HepG2 (cell line): ENCODE results near the gene ADARB2. TPM values are rescaled to one million over a fixed set of nuclear protein-coding genes. Genes with fewer than 3 reads are reported as not detected.

Experiments used
- ATAC-seq: fragments of 200-7000 bp; cut with Tn5 transposase; 3 replicates; pipeline ENCODE4 v1.9.1; 2020; ENCODE audit warnings: mild to moderate bottlenecking, moderate library complexity
- BruUV-seq: library from RNA; stranded (reverse); fragments of 400-500 nt; replicated peaks from 2 replicates; lab custom pipeline; 2021; lab: Mats Ljungman, UMichigan
- CTCF ChIA-PET: fragments of 300-600 bp; formaldehyde crosslinking; extraction: SDS; loops from one replicate; lab custom pipeline; 2021; ENCODE audit warnings: low total read pairs, inconsistent platforms, low intra/inter-chr PET ratio; lab: Yijun Ruan, JAX
- POLR2A ChIA-PET: fragments of 350-600 bp; sonication (Branson Sonifier 250); formaldehyde crosslinking; loops from one replicate; lab custom pipeline; 2020; ENCODE audit warnings: antibody characterized with exemption, inconsistent platforms; lab: Yijun Ruan, JAX
- DNase-seq: peaks from one replicate; pipeline ENCODE4 v3.0.0-alpha.2; 2015; ENCODE audit warnings: low spot score
- FAIRE-seq: peaks from 3 replicates; lab custom pipeline; 2011; peaks lifted over from hg19 to GRCh38; lab: Jason Lieb, UNC
- H2AFZ ChIP-seq: one replicate; pipeline ENCODE4 v1.6.1; 2011; ENCODE audit warnings: low read length, inconsistent platforms
- H3K27ac ChIP-seq: fragments of 300-600 bp; 3 replicates; pipeline ENCODE4 v1.8.0; 2011; ENCODE audit warnings: mixed run types, mild to moderate bottlenecking, mixed read lengths, low read length, inconsistent platforms; ENCODE audit not compliant: insufficient read depth; ENCODE audit errors: extremely low read length
- H3K27me3 ChIP-seq, 2 experiments: fragments of 200-600 bp in 1 of 2; 2 replicates in 1 of 2; 3 replicates in 1 of 2; pipeline versions ENCODE4 v1.6.0 to v1.8.0; 2011; ENCODE audit warnings: low read length in 2 of 2, mild to moderate bottlenecking in 2 of 2, moderate library complexity in 2 of 2, inconsistent platforms in 1 of 2; ENCODE audit not compliant: insufficient read depth in 2 of 2, control insufficient read depth in 1 of 2
- H3K36me3 ChIP-seq, 2 experiments: fragments of 200-600 bp in 1 of 2; replicated peaks in 1 of 2; 2 replicates in 1 of 2; 3 replicates in 1 of 2; pipeline versions ENCODE4 v1.5.1 to v1.8.0; 2011; ENCODE audit warnings: low read length in 2 of 2, inconsistent platforms in 1 of 2; ENCODE audit not compliant: insufficient read depth in 2 of 2, control insufficient read depth in 1 of 2
- H3K4me1 ChIP-seq: 2 replicates; pipeline ENCODE4 v1.5.1; 2012; ENCODE audit warnings: low read length, inconsistent platforms; ENCODE audit not compliant: insufficient read depth
- H3K4me2 ChIP-seq: 2 replicates; pipeline ENCODE4 v1.6.0; 2011; ENCODE audit warnings: low read depth, low read length, inconsistent platforms
- H3K4me3 ChIP-seq, 3 experiments: fragments of 200-600 bp in 1 of 3; sonication (generic), shearing (Covaris generic) in 1 of 3; replicated peaks in 1 of 3; 2 replicates each; pipeline ENCODE4 v1.5.1; 2011 to 2016; ENCODE audit warnings: low read length in 3 of 3, inconsistent platforms in 2 of 3, low read depth in 2 of 3, mild to moderate bottlenecking in 2 of 3, control low read depth in 1 of 3, mixed read lengths in 1 of 3; ENCODE audit not compliant: insufficient read depth in 1 of 3
- H3K79me2 ChIP-seq: one replicate; pipeline ENCODE4 v1.6.1; 2011; ENCODE audit warnings: low read length, inconsistent platforms; ENCODE audit not compliant: insufficient read depth
- H3K9ac ChIP-seq: 2 replicates; pipeline ENCODE4 v1.6.0; 2011; ENCODE audit warnings: mild to moderate bottlenecking, low read depth, low read length, inconsistent platforms; ENCODE audit not compliant: insufficient read depth
- H3K9me3 ChIP-seq: 2 replicates; pipeline ENCODE4 v1.5.1; 2012; ENCODE audit warnings: mild to moderate bottlenecking, low read length
- H4K20me1 ChIP-seq: 2 replicates; pipeline ENCODE4 v1.6.0; 2011; ENCODE audit warnings: inconsistent platforms, mild to moderate bottlenecking, low read length, moderate library complexity; ENCODE audit not compliant: insufficient read depth
- FOXA3 ChIP-seq: IDR thresholded peaks from 2 replicates; pipeline ENCODE4 v1.6.1; 2016; ENCODE audit warnings: missing genetic modification reagents, missing compliant biosample characterization
- MAFK ChIP-seq, 2 experiments: IDR thresholded peaks in 1 of 2; conservative IDR thresholded peaks in 1 of 2; 2 replicates each; pipeline ENCODE4 v1.6.1; 2011; ENCODE audit warnings: improper control_type of control experiment in 2 of 2, low read length in 2 of 2
- MXI1 ChIP-seq: IDR thresholded peaks from 3 replicates; pipeline ENCODE4 v1.6.1; 2012; ENCODE audit warnings: low read depth, low read length, inconsistent platforms, borderline replicate concordance
- RNF219 ChIP-seq: sonication (generic); formaldehyde crosslinking; IDR thresholded peaks from 2 replicates; pipeline ENCODE4 v1.5.0; 2020; ENCODE audit warnings: mild to moderate bottlenecking, missing genetic modification reagents
- SUZ12 ChIP-seq: fragments of 150-350 bp; IDR thresholded peaks from 2 replicates; pipeline ENCODE4 v1.6.1; 2014; ENCODE audit warnings: low read depth, low read length
- TFE3 ChIP-seq: IDR thresholded peaks from 2 replicates; pipeline ENCODE4 v1.6.1; 2016
- ZBTB46 ChIP-seq: sonication (generic); formaldehyde crosslinking; IDR thresholded peaks from 2 replicates; pipeline ENCODE4 v1.4.0; 2020; ENCODE audit warnings: mild to moderate bottlenecking, missing genetic modification reagents, borderline replicate concordance
- ZFP36 ChIP-seq: fragments of 150-350 bp; IDR thresholded peaks from 2 replicates; pipeline ENCODE4 v1.6.1; 2018; ENCODE audit warnings: borderline replicate concordance, low read length, low read depth; ENCODE audit not compliant: partially characterized antibody
- ZFP82 ChIP-seq: sonication (generic); formaldehyde crosslinking; IDR thresholded peaks from 2 replicates; pipeline ENCODE4 v1.5.1; 2020; ENCODE audit warnings: mild to moderate bottlenecking, missing genetic modification reagents, borderline replicate concordance
- ZNF317 ChIP-seq: sonication (generic); formaldehyde crosslinking; IDR thresholded peaks from 2 replicates; pipeline ENCODE4 v1.5.0; 2020; ENCODE audit warnings: mild to moderate bottlenecking, missing genetic modification reagents
- ZNF672 ChIP-seq: sonication (generic); formaldehyde crosslinking; IDR thresholded peaks from 2 replicates; pipeline ENCODE4 v1.8.1; 2022; ENCODE audit warnings: missing genetic modification reagents
- ZNF724P ChIP-seq: sonication (generic); formaldehyde crosslinking; IDR thresholded peaks from 2 replicates; pipeline ENCODE4 v1.8.0; 2022; ENCODE audit warnings: missing genetic modification reagents, borderline replicate concordance
- ZNF770 ChIP-seq: sonication (generic); formaldehyde crosslinking; IDR thresholded peaks from 2 replicates; pipeline ENCODE4 v1.5.0; 2020; ENCODE audit warnings: mild to moderate bottlenecking, missing genetic modification reagents
- ZNF784 ChIP-seq: sonication (generic); formaldehyde crosslinking; IDR thresholded peaks from 2 replicates; pipeline ENCODE4 v1.5.1; 2020; ENCODE audit warnings: missing genetic modification reagents, mild to moderate bottlenecking, borderline replicate concordance
- WGBS: methylation state at CpG from one replicate; pipeline ENCODE4 v1.1.6; 2017; ENCODE audit warnings: low lambda C conversion rate; 5-methylcytosine and 5-hydroxymethylcytosine counted together
- in situ Hi-C: cut with HindIII; loops from 2 replicates; pipeline ENCODE4 v1.10.0; 2017; ENCODE audit warnings: low pct_unique_long_range_greater_than_20kb; ENCODE audit not compliant: extremely low pct_ligation_motif_present
- intact Hi-C: fragments of 100-400 bp; cut with micrococcal nuclease; formaldehyde crosslinking; loops from one replicate; pipeline ENCODE4 v1.10.0; 2022; ENCODE audit not compliant: unreplicated experiment
- polyA plus RNA-seq, 8 experiments: library from polyadenylated mRNA; depleted of rRNA in 3 of 8; stranded (reverse) in 7 of 8; unstranded in 1 of 8; fragments of >200 nt; fragmentation: Illumina TruSeq in 4 of 8; extraction: Trizol in 4 of 8; gene quantifications; 2 replicates each; pipeline versions ENCODE4 v1.2.1 to v1.2.3, GENCODE V29; 2011 to 2016; ENCODE audit warnings: low read depth in 4 of 8, missing spikeins in 1 of 8, mixed read lengths in 1 of 8; ENCODE audit not compliant: insufficient read depth in 1 of 8
- total RNA-seq, 5 experiments: library from RNA; depleted of rRNA; stranded (reverse); fragments of >200 nt; fragmentation: Illumina TruSeq; extraction: Trizol; gene quantifications; 2 replicates each; pipeline ENCODE4 v1.2.3, GENCODE V29; 2016; ENCODE audit warnings: low read depth in 1 of 5

The ADARB2 gene
- total and polyA plus RNA-seq, 2 of the 13 experiments (the other 11 are each of a cell fraction or from before 2014, with no cell fraction given): not detected

- BruUV-seq: no TSS peak
- WGBS: 46% methylated on average over 13 of the region's 20 CpGs
- Histone ChIP-seq H3K27ac (no peak overlapping the region), H3K9me3 (no peaks in the 10 kb centered on the region), H2AFZ (no peak overlapping the region), H3K79me2 (no peaks in the 10 kb centered on the region), H3K27me3 (peaks cover 8 to 81% of the 10 kb centered on the region in 2 experiments), H3K4me2 (no peak overlapping the region), H4K20me1 (no peaks in the 10 kb centered on the region), H3K4me1 (no peaks in the 10 kb centered on the region), H3K4me3 (no peak overlapping the region), H3K9ac (no peak overlapping the region), H3K36me3 (no peaks in the 10 kb centered on the region)
- in situ Hi-C loops: no loop called here
- FAIRE-seq: no peak
- intact Hi-C loops: no loop called here
- CTCF ChIA-PET: no interaction called here
- no peak for ATAC-seq
- no peak for DNase-seq
- POLR2A ChIA-PET: no interaction called here
- no peak for TF ChIP-seq ZNF784 (CRISPR knock-in tag)
- no peak for TF ChIP-seq RNF219 (CRISPR knock-in tag)
- no peak for TF ChIP-seq ZBTB46
- no peak for TF ChIP-seq ZFP36
- no peak for TF ChIP-seq ZNF770
- TF ChIP-seq SUZ12: no peak
- TF ChIP-seq TFE3: no peak
- TF ChIP-seq ZNF672 (CRISPR knock-in tag): no peak
- no peak for TF ChIP-seq MAFK (conservative IDR thresholded peaks at IDR 0.05 in 1 of 2, IDR thresholded peaks at IDR 0.05 in 1 of 2; ENCODE audit: low read length in 2 of 2)
- no peak for TF ChIP-seq MXI1
- TF ChIP-seq ZNF724P (CRISPR knock-in tag): no peak
- no peak for TF ChIP-seq ZFP82 (CRISPR knock-in tag)
- no peak for TF ChIP-seq FOXA3 (CRISPR knock-in tag)
- TF ChIP-seq ZNF317 (CRISPR knock-in tag): no peak
Measured at GRCh38 chr10:1198453-1199344, 538.6 kb downstream of the ADARB2 start.
